KMS-11 (cell line): ENCODE data around the gene BMP6.

ENCODE experiments used
- H2AFZ ChIP-seq: fragments of 200-600 bp; sonication (generic); 2 replicates; pipeline ENCODE4 v1.6.1; 2016; ENCODE audit warnings: antibody characterized with exemption, mixed run types, low read depth
- H3K27ac ChIP-seq: fragments of 200-600 bp; sonication (generic); 2 replicates; pipeline ENCODE4 v1.6.1; 2016; ENCODE audit warnings: mild to moderate bottlenecking, mixed run types
- H3K27me3 ChIP-seq: fragments of 200-600 bp; sonication (generic); 2 replicates; pipeline ENCODE4 v1.6.1; 2017; ENCODE audit warnings: mild to moderate bottlenecking, low read depth, mixed run types, moderate library complexity; ENCODE audit not compliant: insufficient read depth
- H3K36me3 ChIP-seq: fragments of 200-600 bp; sonication (generic); 2 replicates; pipeline ENCODE4 v1.6.1; 2017; ENCODE audit warnings: mild to moderate bottlenecking, mixed run types; ENCODE audit not compliant: insufficient read depth
- H3K4me1 ChIP-seq: fragments of 200-600 bp; sonication (generic); 2 replicates; pipeline ENCODE4 v1.6.1; 2016; ENCODE audit warnings: mild to moderate bottlenecking, low read depth, mixed run types; ENCODE audit not compliant: poor library complexity, severe bottlenecking
- H3K4me2 ChIP-seq: fragments of 200-600 bp; sonication (generic); 2 replicates; pipeline ENCODE4 v1.7.0; 2016; ENCODE audit warnings: mild to moderate bottlenecking, mixed run types
- H3K4me3 ChIP-seq: fragments of 200-600 bp; sonication (generic); IDR thresholded peaks from 2 replicates; pipeline ENCODE4 v1.6.1; 2017; ENCODE audit warnings: low read depth, low read length, mixed read lengths; ENCODE audit not compliant: insufficient read depth
- H3K79me2 ChIP-seq: fragments of 200-600 bp; sonication (generic); 2 replicates; pipeline ENCODE4 v1.6.1; 2016; ENCODE audit warnings: low read depth, mixed run types; ENCODE audit not compliant: insufficient read depth
- H3K9ac ChIP-seq: fragments of 200-600 bp; sonication (generic); 2 replicates; pipeline ENCODE4 v1.6.1; 2016; ENCODE audit warnings: mild to moderate bottlenecking, mixed run types
- H4K20me1 ChIP-seq: fragments of 200-600 bp; sonication (generic); 2 replicates; pipeline ENCODE4 v1.6.1; 2016; ENCODE audit warnings: mild to moderate bottlenecking, mixed run types; ENCODE audit not compliant: insufficient read depth
- CTCF ChIP-seq: fragments of 200-600 bp; sonication (generic); conservative IDR thresholded peaks from 2 replicates; pipeline ENCODE4 v1.6.1; 2017; ENCODE audit warnings: low read depth, mild to moderate bottlenecking, antibody characterized with exemption, low read length, moderate library complexity, mixed read lengths

BMP6 gene

GRCh38 chr6:7770601-7771000 lies 44.7 kb downstream of the BMP6 start:
- no peak overlapping the region for H2AFZ ChIP-seq
- H3K27me3 ChIP-seq, result no peaks in the 10 kb centered on the region
- H3K27ac ChIP-seq, result no peak overlapping the region
- no peak for TF ChIP-seq CTCF
- peaks cover 7% of the 10 kb centered on the region; the same call in 1 of the 2 replicates for H3K79me2 ChIP-seq
- H3K4me2 ChIP-seq, result no peak overlapping the region
- H3K4me3 ChIP-seq, result no peak overlapping the region
- H3K9ac ChIP-seq, result no peak overlapping the region
- H3K36me3 ChIP-seq, result no peaks in the 10 kb centered on the region
- H4K20me1 ChIP-seq, result no peaks in the 10 kb centered on the region
- H3K4me1 ChIP-seq, result peaks cover 6% of the 10 kb centered on the region

DNA sequence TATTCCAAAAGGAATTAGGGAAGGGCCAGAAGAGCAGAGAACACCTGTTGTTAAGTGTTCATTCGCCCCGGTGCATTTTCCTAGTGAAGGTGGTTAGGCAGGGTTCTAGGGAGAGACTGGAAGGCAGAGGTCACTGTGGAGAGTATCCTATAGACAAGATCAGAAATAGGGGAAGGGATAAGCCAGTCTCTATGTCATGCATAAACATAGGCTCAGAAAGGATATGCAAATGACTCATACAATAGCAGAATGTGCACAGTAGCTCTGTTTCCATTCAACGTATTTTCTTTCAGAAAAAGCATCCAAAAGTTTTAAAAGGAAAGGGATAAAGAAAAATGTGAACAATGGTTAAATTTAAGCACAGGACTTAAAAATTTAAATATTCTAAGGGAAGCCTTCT lies 47.4 kb downstream of the BMP6 start:
- Histone ChIP-seq H3K9ac (no peak overlapping the region), H3K4me2 (no peak overlapping the region), H3K27me3 (no peaks in the 10 kb centered on the region), H3K4me1 (peaks cover 6% of the 10 kb centered on the region), H3K36me3 (no peaks in the 10 kb centered on the region), H3K79me2 (peaks cover 7% of the 10 kb centered on the region; the same call in 1 of the 2 replicates), H3K4me3 (no peak overlapping the region), H4K20me1 (no peaks in the 10 kb centered on the region), H2AFZ (no peak overlapping the region), H3K27ac (no peak overlapping the region)
- TF ChIP-seq CTCF, result no peak

DNA sequence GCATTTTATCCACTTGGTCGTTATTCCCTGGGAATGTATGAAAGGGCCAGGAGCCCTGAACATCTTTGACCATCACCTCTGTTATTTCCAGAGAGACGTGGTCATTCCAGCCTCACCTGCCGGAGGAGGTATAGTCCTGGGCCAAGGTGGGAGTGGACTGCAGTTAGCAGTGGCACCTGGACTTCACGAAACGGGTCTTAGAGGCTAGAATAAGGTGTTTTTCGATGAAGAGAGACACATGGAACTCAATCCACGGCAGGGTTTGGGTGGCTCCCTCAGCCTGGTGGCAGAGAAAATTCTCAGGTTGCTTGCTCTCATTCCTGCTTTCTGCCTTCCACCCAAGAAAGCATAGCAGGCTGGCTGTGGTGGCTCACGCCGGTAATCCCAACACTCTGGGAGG lies 48.0 kb downstream of the BMP6 start:
- peaks cover 6% of the 10 kb centered on the region for H3K4me1 ChIP-seq
- no peaks in the 10 kb centered on the region for H3K27me3 ChIP-seq
- no peak for TF ChIP-seq CTCF
- no peak overlapping the region for H3K4me3 ChIP-seq
- H3K4me2 ChIP-seq, result no peak overlapping the region
- H4K20me1 ChIP-seq, result no peaks in the 10 kb centered on the region
- no peaks in the 10 kb centered on the region for H3K36me3 ChIP-seq
- no peak overlapping the region for H3K9ac ChIP-seq
- peaks cover 7% of the 10 kb centered on the region; the same call in 1 of the 2 replicates for H3K79me2 ChIP-seq
- no peak overlapping the region for H3K27ac ChIP-seq
- no peak overlapping the region for H2AFZ ChIP-seq

- no peaks in the 10 kb centered on the region for H3K36me3 ChIP-seq
- H2AFZ ChIP-seq, result no peak overlapping the region
- no peaks in the 10 kb centered on the region for H4K20me1 ChIP-seq
- no peaks in the 10 kb centered on the region for H3K27me3 ChIP-seq
- H3K4me1 ChIP-seq, result no peaks in the 10 kb centered on the region
- H3K4me2 ChIP-seq, result no peak overlapping the region
- no peaks in the 10 kb centered on the region; the same call in 1 of the 2 replicates for H3K79me2 ChIP-seq
- no peak overlapping the region for H3K9ac ChIP-seq
- TF ChIP-seq CTCF, result no peak
- H3K4me3 ChIP-seq, result no peak overlapping the region
- no peak overlapping the region for H3K27ac ChIP-seq
These were observed 50.6 kb downstream of the BMP6 start for GRCh38 chr6:7776509-7776908.

DNA sequence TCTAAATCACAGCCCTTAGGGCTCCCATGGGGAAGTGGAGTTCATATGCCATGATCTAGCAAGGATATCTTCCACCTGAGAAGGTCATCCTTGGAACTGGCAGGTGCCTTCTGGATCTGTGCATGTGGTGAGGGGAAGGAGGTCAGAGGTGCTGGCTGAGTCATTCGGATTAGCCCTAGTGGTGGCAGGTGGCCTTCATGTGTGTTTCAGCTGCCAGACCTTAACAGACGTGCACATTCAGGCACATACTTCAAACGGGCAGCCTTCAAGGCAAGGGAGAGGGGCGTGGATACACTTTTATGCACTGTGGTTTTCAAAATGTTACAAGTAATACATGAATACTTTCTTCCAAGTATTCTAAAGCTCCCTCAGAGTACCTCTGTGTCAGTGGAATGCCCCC lies 51.2 kb downstream of the BMP6 start:
- H2AFZ ChIP-seq, result no peak overlapping the region
- H4K20me1 ChIP-seq, result no peaks in the 10 kb centered on the region
- H3K27me3 ChIP-seq, result no peaks in the 10 kb centered on the region
- H3K4me1 ChIP-seq, result no peaks in the 10 kb centered on the region
- TF ChIP-seq CTCF, result no peak
- no peak overlapping the region for H3K27ac ChIP-seq
- H3K36me3 ChIP-seq, result no peaks in the 10 kb centered on the region
- H3K4me3 ChIP-seq, result no peak overlapping the region
- no peak overlapping the region for H3K4me2 ChIP-seq
- no peaks in the 10 kb centered on the region; the same call in 1 of the 2 replicates for H3K79me2 ChIP-seq
- no peak overlapping the region for H3K9ac ChIP-seq
